ENCODE data around the gene ACBD6.
"Not testable (repeated sequence)": the region's sequence is repeated elsewhere in the genome, so short reads cannot be mapped to it uniquely, and the experiment has no call there.

ACBD6 gene

GRCh38 chr1:180486092-180486491, 16.3 kb downstream of the ACBD6 start:
- no peak for DNase-seq

- DNase-seq, result no peak
Measured at GRCh38 chr1:180484490-180484889, 17.9 kb downstream of the ACBD6 start.

GRCh38 chr1:180482425-180483275, 19.7 kb downstream of the ACBD6 start:
- peak; percentile 37 for DNase-seq

- DNase-seq, result no peak
Measured at GRCh38 chr1:180470031-180470430, 32.3 kb downstream of the ACBD6 start.

GRCh38 chr1:180468311-180468710, 34.1 kb downstream of the ACBD6 start:
- no peak for DNase-seq

GRCh38 chr1:180462102-180462501, 40.3 kb downstream of the ACBD6 start:
- DNase-seq, result no peak

- DNase-seq, result not testable (repeated sequence)
Measured at GRCh38 chr1:180461682-180462081, 40.7 kb downstream of the ACBD6 start.

GRCh38 chr1:180458807-180459206, 43.6 kb downstream of the ACBD6 start:
- no peak for DNase-seq

GRCh38 chr1:180456191-180456590, 46.2 kb downstream of the ACBD6 start:
- DNase-seq, result no peak

- no peak for DNase-seq
Measured at GRCh38 chr1:180451504-180451903, 50.9 kb downstream of the ACBD6 start.

- no peak for DNase-seq
Measured at GRCh38 chr1:180444522-180444921, 57.9 kb downstream of the ACBD6 start.

- DNase-seq, result no peak
Measured at GRCh38 chr1:180440335-180440734, 62.0 kb downstream of the ACBD6 start.

GRCh38 chr1:180435566-180435965, 66.8 kb downstream of the ACBD6 start:
- DNase-seq, result no peak

GRCh38 chr1:180433873-180434272, 68.5 kb downstream of the ACBD6 start:
- DNase-seq, result no peak

GRCh38 chr1:180431683-180432082, 70.7 kb downstream of the ACBD6 start:
- no peak for DNase-seq

GRCh38 chr1:180428782-180429695, 73.3 kb downstream of the ACBD6 start:
- DNase-seq, result no peak

- DNase-seq, result no peak
Measured at GRCh38 chr1:180425952-180426351, 76.4 kb downstream of the ACBD6 start.

GRCh38 chr1:180424848-180425457, 77.4 kb downstream of the ACBD6 start:
- DNase-seq, result no peak

GRCh38 chr1:180421614-180422013, 80.8 kb downstream of the ACBD6 start:
- DNase-seq, result no peak

GRCh38 chr1:180421145-180421544, 81.2 kb downstream of the ACBD6 start:
- DNase-seq, result not testable (repeated sequence)

- DNase-seq, result peak; percentile 12
Measured at GRCh38 chr1:180415985-180416633, 86.3 kb downstream of the ACBD6 start.

- DNase-seq, result no peak
Measured at GRCh38 chr1:180415236-180415848, 87.0 kb downstream of the ACBD6 start.
